ENCODE results near the gene GLT1D1.

- TF ChIP-seq POLR2A (IDR thresholded peaks at IDR 0.05) (no peak), CTCF (IDR thresholded peaks at IDR 0.05) (no peak)
Measured at GRCh38 chr12:128908254-128908653, 55.0 kb downstream of the GLT1D1 start.

Measured in esophagus squamous epithelium (tissue), 4 donors.